ENCODE measurements around the gene MPG.

GRCh38 chr16:54237-54581 is 23.8 kb upstream of the MPG start:
- TF ChIP-seq POLR2A (IDR thresholded peaks at IDR 0.05) (no peak), EP300 (IDR thresholded peaks at IDR 0.05) (no peak)
